HG02610 (cell line): ENCODE data around the gene MAPK12.
"Not testable (repeated sequence)": the region's sequence is repeated elsewhere in the genome, so short reads cannot be mapped to it uniquely, and the experiment has no call there.

ENCODE experiments used
- ATAC-seq: cut with Tn5 transposase; IDR thresholded peaks from one replicate; pipeline ENCODE4 v1.9.1; 2021; ENCODE audit warnings: mild to moderate bottlenecking, moderate library complexity; ENCODE audit not compliant: unreplicated experiment

The MAPK12 gene

DNA sequence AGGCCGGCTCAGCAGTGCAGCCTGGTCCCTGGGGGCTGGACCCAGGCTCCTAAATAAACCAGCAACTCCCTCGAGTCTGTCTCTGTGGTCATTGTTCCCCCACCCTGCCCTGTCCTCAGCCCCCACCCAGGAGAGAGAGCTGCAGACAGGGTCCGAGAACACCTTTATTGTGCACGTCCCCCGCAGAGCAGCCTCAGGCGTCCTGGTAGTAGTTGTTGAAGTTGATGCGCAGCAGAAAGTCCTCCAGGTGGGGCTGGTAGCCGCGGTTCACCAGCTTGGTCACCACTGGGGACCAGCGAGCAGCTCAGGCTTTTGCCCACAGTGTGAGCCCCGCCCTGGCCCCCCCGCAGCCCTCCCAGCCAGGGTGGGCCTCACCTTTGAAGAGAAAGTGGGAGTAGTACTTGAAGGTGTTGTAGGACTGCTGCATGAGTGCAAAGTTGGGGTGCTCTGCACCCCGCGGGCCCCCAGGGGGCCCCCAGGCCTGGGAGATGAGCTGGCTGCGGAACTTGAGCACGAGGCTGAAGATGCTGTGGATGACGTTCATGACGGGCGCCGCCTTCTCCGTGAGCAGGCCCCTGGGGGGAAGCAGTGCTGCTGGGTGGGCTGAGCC, 43.8 kb downstream of the MAPK12 start:
- ATAC-seq: no peak

GRCh38 chr22:50216684-50217520, 44.6 kb downstream of the MAPK12 start:
- ATAC-seq: no peak

GRCh38 chr22:50216055-50216683, 45.3 kb downstream of the MAPK12 start:
- no peak for ATAC-seq

DNA sequence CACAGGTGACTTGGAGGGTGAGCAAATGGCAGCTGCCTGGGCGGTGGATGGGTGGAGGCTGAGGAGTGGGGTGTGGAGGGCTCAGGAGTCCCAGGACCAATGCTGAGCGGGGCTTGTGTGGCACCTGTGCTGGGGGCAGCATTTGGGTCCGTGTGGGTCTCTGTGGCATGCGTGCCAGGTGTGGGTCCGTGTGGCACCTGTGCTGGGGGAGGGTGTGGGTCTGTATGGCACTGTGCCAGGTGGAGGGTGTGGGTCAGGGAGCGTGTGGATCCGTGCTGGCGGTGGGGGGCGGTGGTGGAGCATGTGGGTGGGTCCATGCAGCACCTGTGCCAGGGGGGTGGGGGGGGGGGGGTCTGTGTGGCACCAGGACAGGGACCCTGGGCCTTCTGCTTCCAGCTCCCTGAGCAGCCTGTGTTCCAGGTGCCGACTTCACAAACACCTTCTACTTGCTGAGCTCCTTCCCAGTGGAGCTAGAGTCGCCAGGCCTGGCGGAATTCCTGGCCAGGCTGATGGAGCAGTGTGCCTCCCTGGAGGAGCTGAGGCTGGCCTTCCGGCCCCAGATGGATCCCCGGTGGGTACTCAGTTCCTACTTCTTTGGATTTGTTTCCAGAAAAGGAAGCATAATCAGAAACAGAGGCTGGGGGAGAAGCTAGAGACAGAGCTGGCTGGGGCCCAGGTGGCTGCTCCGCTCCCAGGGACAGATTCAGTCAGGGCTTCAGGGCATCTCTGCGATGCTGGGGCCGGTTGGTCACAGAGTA, 46.0 kb downstream of the MAPK12 start:
- no peak for ATAC-seq

- no peak for ATAC-seq
Observed at GRCh38 chr22:50213263-50213662, 48.2 kb downstream of the MAPK12 start.

GRCh38 chr22:50211147-50211546, 50.3 kb downstream of the MAPK12 start:
- no peak for ATAC-seq

- no peak for ATAC-seq
Observed at GRCh38 chr22:50210378-50211139, 50.9 kb downstream of the MAPK12 start.

- no peak for ATAC-seq
Observed at GRCh38 chr22:50209893-50210292, 51.6 kb downstream of the MAPK12 start.

DNA sequence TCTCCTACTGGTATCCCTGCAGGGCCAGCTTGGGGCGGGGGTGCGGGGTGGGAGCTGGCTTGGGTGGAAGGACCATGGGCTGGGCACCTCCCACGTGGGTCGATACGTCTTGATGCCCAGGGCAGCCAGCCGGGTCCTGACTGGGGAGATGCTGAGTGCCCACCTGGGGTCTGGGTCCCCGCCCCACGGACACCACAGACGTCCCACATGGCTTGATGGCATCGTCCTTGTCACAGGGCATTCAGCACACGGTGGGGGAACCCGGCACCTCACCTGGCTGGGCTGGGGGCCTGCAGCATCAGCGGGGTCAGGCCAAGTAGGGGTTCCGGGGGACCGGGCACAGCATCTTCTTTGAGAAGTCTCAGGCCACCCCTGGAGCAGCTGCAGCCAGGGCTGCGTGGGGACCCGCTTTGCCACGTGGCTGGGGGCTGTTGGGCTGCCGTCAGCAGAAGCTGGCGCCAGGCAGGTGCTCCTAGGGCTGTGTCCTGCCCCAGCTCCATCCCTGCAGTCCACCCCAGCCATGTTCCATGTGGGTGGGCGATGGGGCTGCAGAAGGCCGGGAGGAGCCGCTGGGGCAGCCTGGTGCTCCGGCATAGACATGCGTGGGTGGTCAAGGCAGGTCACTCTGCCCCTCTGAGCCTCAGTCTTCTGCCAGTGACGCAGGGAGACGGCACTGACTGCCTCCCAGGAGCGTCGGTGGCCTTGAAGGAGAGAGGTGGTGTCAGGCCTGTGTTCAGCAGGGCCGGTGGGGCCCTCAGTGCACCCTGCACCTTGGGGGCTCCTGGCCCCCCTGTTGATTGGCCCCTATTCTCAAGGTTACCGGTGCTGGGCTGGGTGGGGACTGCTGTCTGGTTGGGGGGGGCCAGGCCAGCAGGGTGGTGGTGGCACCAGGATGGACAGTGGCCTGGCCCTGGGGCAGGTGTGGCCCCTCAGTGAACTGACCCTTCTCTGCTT, 52.3 kb downstream of the MAPK12 start:
- no peak for ATAC-seq

- ATAC-seq: no peak
Observed at GRCh38 chr22:50208430-50208938, 53.0 kb downstream of the MAPK12 start.

DNA sequence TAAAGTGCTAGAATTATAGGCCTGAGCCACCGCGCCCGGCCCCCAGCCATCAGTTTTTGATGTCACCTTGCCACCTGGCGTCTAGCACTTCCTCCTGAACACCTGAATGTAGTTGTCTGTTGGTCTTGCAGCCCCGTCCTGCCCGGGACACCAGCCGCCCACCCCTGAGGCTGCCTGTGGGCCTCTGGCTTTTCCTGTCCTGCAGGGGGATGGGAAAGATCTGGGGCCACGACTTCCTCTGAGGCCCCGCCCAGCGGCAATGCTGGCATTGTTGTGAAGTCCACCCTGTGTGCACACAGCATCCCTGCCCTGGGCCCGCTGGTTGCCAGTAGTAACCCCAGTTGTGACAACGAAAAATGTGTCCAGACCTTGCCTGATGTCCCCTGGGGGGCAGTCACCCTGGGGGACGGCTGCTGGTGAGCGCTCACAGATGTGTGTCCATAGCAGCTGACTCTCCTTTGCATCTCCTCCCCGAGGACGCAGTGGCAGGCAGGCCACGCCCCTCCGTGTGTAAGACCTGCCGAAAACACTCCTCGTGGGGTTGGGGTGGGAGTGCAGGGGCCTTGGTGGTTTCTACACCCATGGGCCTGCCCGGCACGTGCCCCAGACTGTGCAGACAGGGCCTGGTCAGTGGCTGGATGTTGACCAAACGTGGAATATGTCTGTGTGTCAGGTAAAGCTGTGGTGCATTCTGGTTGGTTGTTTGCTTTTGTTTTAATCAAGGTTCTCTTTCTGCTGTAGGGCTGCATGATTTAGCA, 53.9 kb downstream of the MAPK12 start:
- ATAC-seq: no peak

DNA sequence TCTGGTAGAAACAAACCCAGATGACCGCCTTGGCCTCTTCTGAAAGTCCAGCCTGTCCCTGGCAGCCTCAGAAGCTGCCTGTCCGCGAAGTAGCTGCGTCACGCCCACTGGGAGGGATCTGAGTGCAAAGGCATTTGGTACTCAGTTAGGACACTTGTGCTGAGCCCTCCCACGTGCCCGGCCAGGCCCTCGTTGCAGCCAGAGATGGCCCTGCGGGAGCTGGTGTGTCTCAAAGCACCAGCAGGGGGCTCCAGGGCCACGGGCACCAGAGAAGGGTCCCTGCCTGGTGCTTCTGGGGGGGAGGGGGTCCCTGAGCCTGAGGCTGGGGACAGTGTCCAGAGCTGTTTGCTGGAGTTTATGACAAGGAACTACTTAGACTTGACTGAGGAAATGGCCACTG, 54.9 kb downstream of the MAPK12 start:
- ATAC-seq: no peak

GRCh38 chr22:50205781-50206569, 55.5 kb downstream of the MAPK12 start:
- no peak for ATAC-seq

- not testable (repeated sequence) for ATAC-seq
Observed at GRCh38 chr22:50204998-50205397, 56.5 kb downstream of the MAPK12 start.

GRCh38 chr22:50204571-50204970, 56.9 kb downstream of the MAPK12 start:
- no peak for ATAC-seq

DNA sequence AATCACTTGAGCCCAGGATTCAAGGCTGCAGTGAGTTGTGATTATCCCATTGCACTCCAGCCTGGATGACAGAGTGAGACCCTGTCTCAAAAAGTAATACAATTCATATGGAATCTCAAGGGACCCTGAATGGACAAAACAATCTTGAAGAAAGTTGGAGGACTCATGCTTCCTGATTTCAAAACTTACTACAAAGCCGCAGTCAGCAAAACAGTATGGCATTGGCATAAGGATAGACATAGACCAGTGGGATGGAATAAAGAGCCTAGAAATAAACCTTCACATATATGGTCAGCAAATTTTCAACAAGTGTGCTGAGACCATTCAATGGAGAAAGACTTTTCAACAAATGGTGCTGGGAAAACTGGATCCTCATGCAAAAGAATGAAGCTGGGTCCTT, 58.2 kb downstream of the MAPK12 start:
- no peak for ATAC-seq
